Stimulated activated naive CD8-positive, alpha-beta T cell treated with anti-CD3 and anti-CD28 coated beads, Interleukin-15, Interleukin-2, amounts not matched to agents 100 ng/mL and 50 ng/mL, for 24 hours (primary cell): Measurements from ENCODE around the gene NBAS.
"Not testable (repeated sequence)": the region's sequence is repeated elsewhere in the genome, so short reads cannot be mapped to it uniquely, and the experiment has no call there.

Source experiments
- H3K27ac Mint-ChIP-seq: one replicate; pipeline ENCODE4 v1.8.0; 2021; ENCODE audit warnings: mild to moderate bottlenecking, mixed read lengths
- H3K27me3 Mint-ChIP-seq: one replicate; pipeline ENCODE4 v1.8.0; 2021; ENCODE audit warnings: mixed read lengths
- H3K36me3 Mint-ChIP-seq: one replicate; pipeline ENCODE4 v1.8.0; 2021; ENCODE audit warnings: low read depth, mixed read lengths
- H3K4me1 Mint-ChIP-seq: one replicate; pipeline ENCODE4 v1.8.0; 2021; ENCODE audit warnings: low read depth, mixed read lengths
- H3K4me3 Mint-ChIP-seq: one replicate; pipeline ENCODE4 v1.8.0; 2021; ENCODE audit warnings: mild to moderate bottlenecking, mixed read lengths
- H3K9me3 Mint-ChIP-seq: one replicate; pipeline ENCODE4 v1.8.0; 2021; ENCODE audit warnings: mixed read lengths

NBAS gene

GRCh38 chr2:15210542-15210941 is 350.6 kb downstream of the NBAS start:
- H3K27me3 Mint-ChIP-seq, H3K4me3 Mint-ChIP-seq, H3K27ac Mint-ChIP-seq: not testable (repeated sequence)
- Mint-ChIP-seq H3K9me3 (peaks cover 46% of the 10 kb centered on the region), H3K36me3 (peaks cover 88% of the 10 kb centered on the region), H3K4me1 (peaks cover 21% of the 10 kb centered on the region)

- Mint-ChIP-seq H3K4me1 (peaks cover 27% of the 10 kb centered on the region), H3K4me3 (no peak overlapping the region), H3K27ac (no peak overlapping the region), H3K36me3 (peaks cover 58% of the 10 kb centered on the region), H3K9me3 (peaks cover 37% of the 10 kb centered on the region), H3K27me3 (no peaks in the 10 kb centered on the region)
Measured at GRCh38 chr2:15206419-15206818, 354.7 kb downstream of the NBAS start.

GRCh38 chr2:15205562-15205961 is 355.6 kb downstream of the NBAS start:
- H3K4me1 Mint-ChIP-seq, result peaks cover 27% of the 10 kb centered on the region
- peaks cover 34% of the 10 kb centered on the region for H3K9me3 Mint-ChIP-seq
- no peak overlapping the region for H3K27ac Mint-ChIP-seq

GRCh38 chr2:15201009-15201408 is 360.1 kb downstream of the NBAS start:
- H3K27me3 Mint-ChIP-seq, result no peaks in the 10 kb centered on the region
- H3K36me3 Mint-ChIP-seq, result peaks cover 27% of the 10 kb centered on the region
- no peak overlapping the region for H3K4me3 Mint-ChIP-seq
- peaks cover 9% of the 10 kb centered on the region for H3K9me3 Mint-ChIP-seq
- H3K4me1 Mint-ChIP-seq, result peaks cover 11% of the 10 kb centered on the region
- no peak overlapping the region for H3K27ac Mint-ChIP-seq

More at GRCh38 chr2:15205562-15205961, 355.6 kb downstream of the NBAS start:
- no peak overlapping the region for H3K4me3 Mint-ChIP-seq
- H3K36me3 Mint-ChIP-seq, result peaks cover 53% of the 10 kb centered on the region
- H3K27me3 Mint-ChIP-seq, result no peaks in the 10 kb centered on the region

- no peaks in the 10 kb centered on the region for H3K27me3 Mint-ChIP-seq
- H3K27ac Mint-ChIP-seq, result no peak overlapping the region
- peaks cover 26% of the 10 kb centered on the region for H3K36me3 Mint-ChIP-seq
- peaks cover 5% of the 10 kb centered on the region for H3K9me3 Mint-ChIP-seq
- H3K4me1 Mint-ChIP-seq, result peaks cover 7% of the 10 kb centered on the region
- no peak overlapping the region for H3K4me3 Mint-ChIP-seq
Measured at GRCh38 chr2:15200581-15200980, 360.6 kb downstream of the NBAS start.

- peaks cover 21% of the 10 kb centered on the region for H3K36me3 Mint-ChIP-seq
Measured at GRCh38 chr2:15198051-15198450, 363.1 kb downstream of the NBAS start.

GRCh38 chr2:15195813-15196212 is 365.3 kb downstream of the NBAS start:
- H3K4me1 Mint-ChIP-seq, result peaks cover 6% of the 10 kb centered on the region
- H3K27me3 Mint-ChIP-seq, result no peaks in the 10 kb centered on the region
- H3K9me3 Mint-ChIP-seq, result no peaks in the 10 kb centered on the region
- no peak overlapping the region for H3K27ac Mint-ChIP-seq
- H3K4me3 Mint-ChIP-seq, result no peak overlapping the region
- peaks cover 26% of the 10 kb centered on the region for H3K36me3 Mint-ChIP-seq

More at GRCh38 chr2:15198051-15198450, 363.1 kb downstream of the NBAS start:
- H3K4me3 Mint-ChIP-seq, result no peak overlapping the region
- H3K27ac Mint-ChIP-seq, result no peak overlapping the region
- H3K4me1 Mint-ChIP-seq, result no peaks in the 10 kb centered on the region
- no peaks in the 10 kb centered on the region for H3K27me3 Mint-ChIP-seq
- H3K9me3 Mint-ChIP-seq, result no peaks in the 10 kb centered on the region

- Mint-ChIP-seq H3K36me3 (peaks cover 32% of the 10 kb centered on the region), H3K27me3 (no peaks in the 10 kb centered on the region), H3K9me3 (no peaks in the 10 kb centered on the region), H3K4me3 (no peak overlapping the region), H3K27ac (no peak overlapping the region), H3K4me1 (peaks cover 6% of the 10 kb centered on the region)
Measured at GRCh38 chr2:15191789-15192188, 369.3 kb downstream of the NBAS start.

GRCh38 chr2:15189216-15189615 is 371.9 kb downstream of the NBAS start:
- no peak overlapping the region for H3K4me3 Mint-ChIP-seq
- no peaks in the 10 kb centered on the region for H3K9me3 Mint-ChIP-seq
- peaks cover 38% of the 10 kb centered on the region for H3K36me3 Mint-ChIP-seq
- no peaks in the 10 kb centered on the region for H3K27me3 Mint-ChIP-seq
- no peak overlapping the region for H3K27ac Mint-ChIP-seq
- H3K4me1 Mint-ChIP-seq, result peaks cover 6% of the 10 kb centered on the region

GRCh38 chr2:15187702-15188101 is 373.4 kb downstream of the NBAS start:
- Mint-ChIP-seq H3K36me3 (peaks cover 49% of the 10 kb centered on the region), H3K27ac (no peak overlapping the region), H3K9me3 (no peaks in the 10 kb centered on the region), H3K4me3 (no peak overlapping the region), H3K27me3 (no peaks in the 10 kb centered on the region), H3K4me1 (peaks cover 6% of the 10 kb centered on the region)

- Mint-ChIP-seq H3K9me3 (no peaks in the 10 kb centered on the region), H3K27me3 (no peaks in the 10 kb centered on the region), H3K27ac (no peak overlapping the region), H3K4me1 (no peaks in the 10 kb centered on the region), H3K36me3 (peaks cover 56% of the 10 kb centered on the region), H3K4me3 (no peak overlapping the region)
Measured at GRCh38 chr2:15186118-15186517, 375.0 kb downstream of the NBAS start.

GRCh38 chr2:15184491-15184890 is 376.6 kb downstream of the NBAS start:
- Mint-ChIP-seq H3K27me3 (peaks cover 6% of the 10 kb centered on the region), H3K4me3 (no peak overlapping the region), H3K9me3 (no peaks in the 10 kb centered on the region), H3K4me1 (no peaks in the 10 kb centered on the region), H3K36me3 (peaks cover 62% of the 10 kb centered on the region), H3K27ac (no peak overlapping the region)

- H3K36me3 Mint-ChIP-seq, result peaks cover 64% of the 10 kb centered on the region
- no peak overlapping the region for H3K27ac Mint-ChIP-seq
- H3K4me3 Mint-ChIP-seq, result no peak overlapping the region
- H3K4me1 Mint-ChIP-seq, result peaks cover 16% of the 10 kb centered on the region
- H3K9me3 Mint-ChIP-seq, result no peaks in the 10 kb centered on the region
- H3K27me3 Mint-ChIP-seq, result peaks cover 6% of the 10 kb centered on the region
Measured at GRCh38 chr2:15182275-15182674, 378.9 kb downstream of the NBAS start.

- Mint-ChIP-seq H3K9me3 (no peaks in the 10 kb centered on the region), H3K36me3 (peaks cover 63% of the 10 kb centered on the region), H3K27ac (no peak overlapping the region), H3K4me1 (peaks cover 27% of the 10 kb centered on the region), H3K27me3 (peaks cover 6% of the 10 kb centered on the region), H3K4me3 (no peak overlapping the region)
Measured at GRCh38 chr2:15181092-15181745, 379.9 kb downstream of the NBAS start.

- no peak overlapping the region for H3K4me3 Mint-ChIP-seq
- no peak overlapping the region for H3K27ac Mint-ChIP-seq
Measured at GRCh38 chr2:15180379-15180778, 380.8 kb downstream of the NBAS start.

GRCh38 chr2:15178946-15179345 is 382.2 kb downstream of the NBAS start:
- Mint-ChIP-seq H3K4me3 (no peak overlapping the region), H3K9me3 (no peaks in the 10 kb centered on the region), H3K27me3 (peaks cover 6% of the 10 kb centered on the region), H3K36me3 (peaks cover 67% of the 10 kb centered on the region), H3K4me1 (peaks cover 43% of the 10 kb centered on the region), H3K27ac (no peak overlapping the region)

More at GRCh38 chr2:15180379-15180778, 380.8 kb downstream of the NBAS start:
- Mint-ChIP-seq H3K4me1 (peaks cover 35% of the 10 kb centered on the region), H3K27me3 (peaks cover 6% of the 10 kb centered on the region), H3K9me3 (no peaks in the 10 kb centered on the region), H3K36me3 (peaks cover 67% of the 10 kb centered on the region)
